NCI-H446 treated with DMSO at 0.1 percent for 48 hours (cell line): ENCODE data around the gene ACTR8.
"Not testable (repeated sequence)": the region's sequence is repeated elsewhere in the genome, so short reads cannot be mapped to it uniquely, and the experiment has no call there.

Experiments used
- DNase-seq: peaks from one replicate; lab custom pipeline; 2025; lab: John Stamatoyannopoulos, UW

ACTR8 gene, protein sequence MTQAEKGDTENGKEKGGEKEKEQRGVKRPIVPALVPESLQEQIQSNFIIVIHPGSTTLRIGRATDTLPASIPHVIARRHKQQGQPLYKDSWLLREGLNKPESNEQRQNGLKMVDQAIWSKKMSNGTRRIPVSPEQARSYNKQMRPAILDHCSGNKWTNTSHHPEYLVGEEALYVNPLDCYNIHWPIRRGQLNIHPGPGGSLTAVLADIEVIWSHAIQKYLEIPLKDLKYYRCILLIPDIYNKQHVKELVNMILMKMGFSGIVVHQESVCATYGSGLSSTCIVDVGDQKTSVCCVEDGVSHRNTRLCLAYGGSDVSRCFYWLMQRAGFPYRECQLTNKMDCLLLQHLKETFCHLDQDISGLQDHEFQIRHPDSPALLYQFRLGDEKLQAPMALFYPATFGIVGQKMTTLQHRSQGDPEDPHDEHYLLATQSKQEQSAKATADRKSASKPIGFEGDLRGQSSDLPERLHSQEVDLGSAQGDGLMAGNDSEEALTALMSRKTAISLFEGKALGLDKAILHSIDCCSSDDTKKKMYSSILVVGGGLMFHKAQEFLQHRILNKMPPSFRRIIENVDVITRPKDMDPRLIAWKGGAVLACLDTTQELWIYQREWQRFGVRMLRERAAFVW

DNA sequence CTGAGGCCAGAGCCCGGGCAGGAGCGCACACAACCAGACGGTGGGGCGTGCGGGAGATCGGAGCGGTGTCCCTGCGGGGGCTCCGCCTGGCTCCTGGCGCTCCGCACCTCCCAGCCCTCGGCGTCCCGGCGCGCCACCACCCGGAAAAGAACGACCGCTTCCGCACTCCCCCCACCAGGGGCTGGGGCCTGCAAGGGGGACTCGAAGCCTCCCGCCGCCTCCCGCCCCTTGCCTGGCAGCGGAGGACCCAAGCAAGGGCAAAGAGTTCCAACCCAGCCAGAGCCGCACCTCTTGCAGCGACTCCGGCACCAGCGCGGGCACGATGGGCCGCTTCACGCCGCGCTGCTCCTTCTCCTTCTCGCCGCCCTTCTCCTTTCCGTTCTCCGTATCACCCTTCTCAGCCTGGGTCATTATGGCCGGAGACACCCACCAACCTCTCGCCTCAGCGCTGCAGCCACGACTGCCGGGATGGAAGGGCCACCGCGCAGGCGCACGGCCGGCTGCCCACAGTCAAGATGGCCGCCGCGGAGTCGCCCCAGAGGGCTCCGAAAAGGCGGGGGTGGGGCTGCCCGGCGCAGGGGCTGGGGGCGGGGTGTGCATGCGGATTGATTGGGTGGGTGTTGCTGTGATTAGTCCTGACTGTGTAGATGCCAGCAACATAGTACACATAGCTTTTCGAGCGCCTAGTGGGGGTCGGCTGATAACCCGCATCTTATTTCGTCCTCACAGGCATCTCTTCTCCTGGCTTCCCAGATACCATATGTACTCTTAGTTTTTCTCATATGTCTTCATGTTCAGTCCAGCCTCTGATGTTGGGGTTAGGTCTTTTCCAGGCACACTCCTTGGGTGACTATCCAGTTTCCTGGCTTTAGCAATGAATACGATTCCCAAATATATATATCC is at the start of gene ACTR8:
TSS of gene ACTR8 (minus strand) at position 462 of the 903 bp plus-strand sequence. CDS start at position 411, 51 bp downstream.
- DNase-seq = peak; percentile 27

DNA sequence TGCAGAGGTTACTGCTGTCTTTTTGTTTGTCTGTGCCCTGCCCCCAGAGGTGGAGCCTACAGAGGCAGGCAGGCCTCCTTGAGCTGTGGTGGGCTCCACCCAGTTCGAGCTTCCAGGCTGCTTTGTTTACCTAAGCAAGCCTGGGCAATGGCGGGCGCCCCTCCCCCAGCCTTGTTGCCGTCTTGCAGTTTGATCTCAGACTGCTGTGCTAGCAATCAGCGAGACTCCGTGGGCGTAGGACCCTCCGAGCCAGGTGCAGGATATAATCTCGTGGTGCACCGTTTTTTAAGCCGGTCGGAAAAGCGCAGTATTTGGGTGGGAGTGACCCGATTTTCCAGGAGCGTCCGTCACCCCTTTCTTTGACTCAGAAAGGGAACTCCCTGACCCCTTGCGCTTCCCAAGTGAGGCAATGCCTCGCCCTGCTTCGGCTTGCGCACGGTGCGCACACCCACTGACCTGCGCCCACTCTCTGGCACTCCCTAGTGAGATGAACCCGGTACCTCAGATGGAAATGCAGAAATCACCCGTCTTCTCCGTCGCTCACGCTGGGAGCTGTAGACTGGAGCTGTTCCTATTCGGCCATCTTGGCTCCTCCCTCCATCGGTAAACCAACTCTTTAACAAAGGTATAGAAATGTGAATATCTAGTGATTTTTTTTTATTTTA is 45.4 kb upstream of the ACTR8 start:
- DNase-seq = not testable (repeated sequence)

DNA sequence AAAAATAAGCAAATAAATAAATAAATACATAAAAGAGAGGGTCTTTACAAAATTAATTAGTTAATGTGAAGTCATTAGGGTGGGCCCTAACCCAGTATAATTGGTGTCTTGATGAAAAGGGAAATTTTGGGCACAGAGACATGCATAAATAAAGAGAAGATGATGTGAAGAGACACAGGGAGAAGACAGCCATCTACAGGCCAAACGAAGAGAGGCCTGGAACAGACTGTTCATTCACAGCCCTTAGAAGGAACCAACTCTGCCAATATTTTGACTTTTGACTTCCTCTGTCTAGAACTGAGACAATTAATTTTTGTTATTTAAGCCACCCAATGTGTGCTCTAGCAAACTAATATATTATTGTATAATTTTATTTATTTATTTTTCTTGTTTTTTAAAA is 39.3 kb upstream of the ACTR8 start:
- no peak for DNase-seq

DNA sequence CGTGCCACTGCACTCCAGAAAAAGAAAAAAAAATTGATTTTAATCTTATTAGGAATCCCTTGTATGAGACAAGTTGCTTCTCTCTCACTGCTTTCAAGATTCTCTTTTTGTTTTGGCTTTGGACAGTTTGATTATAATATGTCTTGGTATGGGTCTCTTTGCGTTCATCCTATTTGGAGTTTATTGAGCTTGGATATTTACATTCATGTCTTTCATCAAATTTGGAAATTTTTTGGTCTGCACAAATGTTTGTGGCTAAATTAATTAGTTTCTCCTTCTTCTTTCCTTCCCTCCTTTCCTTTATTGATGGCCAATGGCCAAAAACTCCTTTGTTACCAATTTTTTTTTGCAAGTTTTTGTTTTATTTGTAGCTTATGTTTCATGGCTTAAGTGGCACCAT is 37.8 kb upstream of the ACTR8 start:
- DNase-seq = no peak

DNA sequence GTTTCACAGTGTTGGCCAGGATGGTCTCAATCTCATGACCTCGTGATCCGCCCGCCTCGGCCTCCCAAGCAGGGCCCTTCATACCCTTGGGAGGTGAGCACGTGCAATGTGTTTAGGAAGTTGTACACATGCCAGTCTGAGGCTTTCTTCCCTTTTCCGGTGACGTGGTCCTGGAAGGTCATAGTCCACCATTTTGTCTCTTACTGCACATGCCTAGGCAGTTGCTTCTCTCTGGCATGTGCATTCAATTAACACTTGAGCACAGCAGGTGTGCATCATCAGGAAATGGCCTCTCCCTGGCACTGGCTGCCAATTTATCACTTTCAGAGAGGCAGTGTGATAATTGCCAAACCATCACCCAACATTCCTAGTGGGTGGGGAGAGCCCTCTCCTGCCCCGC is 31.4 kb upstream of the ACTR8 start:
- no peak for DNase-seq

DNA sequence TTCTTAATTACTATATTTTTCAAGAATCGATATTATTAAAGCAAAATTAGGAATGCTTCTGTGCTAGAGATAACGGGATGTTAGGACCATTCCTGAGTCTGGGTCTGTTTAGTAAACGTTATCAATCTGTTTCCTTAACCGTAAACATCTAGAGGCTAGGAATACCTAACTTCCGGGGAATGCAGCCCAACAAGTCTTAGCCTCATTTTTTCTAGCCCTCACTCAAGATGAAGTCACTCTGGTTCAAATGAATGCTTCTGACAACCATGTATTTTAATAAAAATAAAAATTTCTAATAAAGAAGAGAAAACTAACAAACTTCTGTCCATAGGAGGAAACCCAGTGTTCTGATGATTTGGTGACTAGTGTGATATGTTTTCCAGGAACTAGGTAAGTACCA is 20.8 kb upstream of the ACTR8 start:
- no peak for DNase-seq

DNA sequence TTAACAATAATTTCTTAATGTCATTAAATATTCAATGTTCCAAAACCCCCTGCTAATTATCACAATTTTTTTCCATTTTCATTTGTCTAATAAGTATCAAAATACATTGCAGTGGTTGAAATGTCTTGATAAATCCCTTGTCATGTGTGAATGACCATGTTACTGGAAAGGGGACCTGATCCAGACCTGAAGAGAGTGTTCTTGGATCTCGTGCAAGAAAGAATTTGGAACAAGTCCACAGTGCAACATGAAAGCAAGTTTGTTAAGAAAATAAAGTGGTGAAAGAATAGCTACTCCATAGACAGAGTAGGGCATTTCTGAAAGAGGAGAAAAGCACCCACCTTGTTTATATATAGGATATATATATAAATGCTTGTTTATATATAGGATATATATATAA is 20.1 kb upstream of the ACTR8 start:
- DNase-seq = no peak

DNA sequence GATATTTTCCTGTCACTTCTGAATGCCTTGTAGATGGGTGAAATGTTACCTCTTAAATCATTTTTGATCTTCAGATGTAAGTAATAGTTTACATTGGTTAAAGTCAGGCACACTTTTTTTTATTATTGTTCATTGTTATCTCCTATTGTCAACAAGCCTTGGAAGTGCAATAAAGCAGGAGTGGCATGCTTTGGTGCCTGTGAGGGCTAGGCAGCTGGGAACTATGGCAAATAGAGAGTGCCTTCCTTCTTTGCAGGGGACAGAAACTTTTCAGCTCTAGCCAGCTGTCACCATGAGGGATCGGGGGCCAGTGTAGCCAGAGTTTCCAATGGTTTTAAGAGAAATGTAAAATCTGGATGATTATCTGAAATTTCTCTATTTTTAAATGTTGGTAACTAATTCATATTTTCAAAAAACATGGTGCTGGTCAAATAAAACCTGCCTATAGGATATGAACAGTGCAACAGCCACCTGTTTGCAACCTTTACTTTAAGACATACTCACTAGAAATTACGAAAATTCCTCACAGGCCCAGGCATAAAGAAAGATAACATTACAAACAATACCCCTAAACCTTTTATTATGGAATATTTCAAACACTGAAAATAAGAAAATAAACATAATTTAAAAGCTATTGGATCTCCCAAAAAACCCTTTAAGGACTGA is 18.8 kb upstream of the ACTR8 start:
- DNase-seq = no peak

DNA sequence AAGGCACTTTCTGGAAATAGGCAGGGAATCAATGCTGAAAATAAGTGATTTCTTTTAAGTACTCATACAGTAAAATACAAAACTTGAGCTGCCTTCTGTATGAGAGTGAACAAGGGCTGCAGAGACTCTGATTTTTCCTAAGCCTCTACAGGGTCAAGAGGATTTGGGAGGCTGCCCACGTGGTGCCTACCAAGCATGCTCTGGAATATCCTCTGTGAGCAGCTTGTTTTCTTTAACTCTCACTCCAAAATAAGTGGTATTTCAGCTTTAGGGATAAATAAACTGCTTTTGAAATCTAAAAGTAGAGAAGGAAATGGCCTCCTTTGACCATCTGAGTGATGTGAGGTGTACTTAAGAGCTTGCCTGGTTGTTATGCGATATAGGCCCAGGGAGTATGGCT is 17.8 kb upstream of the ACTR8 start:
- no peak for DNase-seq

DNA sequence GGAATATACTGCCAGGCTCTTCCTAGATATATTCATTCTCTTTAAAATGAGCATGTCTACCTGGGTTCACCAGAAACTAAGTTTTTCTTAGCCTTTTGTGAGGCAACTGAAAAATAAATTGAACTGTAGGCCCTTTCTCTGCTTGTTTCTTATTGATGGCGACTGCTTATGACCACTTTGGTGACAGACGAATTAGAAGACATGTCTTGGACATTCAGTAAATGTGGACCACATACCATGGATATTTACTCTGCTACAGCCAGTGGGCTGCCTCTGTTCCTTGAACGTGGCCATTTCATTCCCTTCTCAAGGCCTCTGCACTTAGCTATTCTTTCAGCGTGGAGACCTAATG is 10.3 kb upstream of the ACTR8 start:
- DNase-seq = no peak

DNA sequence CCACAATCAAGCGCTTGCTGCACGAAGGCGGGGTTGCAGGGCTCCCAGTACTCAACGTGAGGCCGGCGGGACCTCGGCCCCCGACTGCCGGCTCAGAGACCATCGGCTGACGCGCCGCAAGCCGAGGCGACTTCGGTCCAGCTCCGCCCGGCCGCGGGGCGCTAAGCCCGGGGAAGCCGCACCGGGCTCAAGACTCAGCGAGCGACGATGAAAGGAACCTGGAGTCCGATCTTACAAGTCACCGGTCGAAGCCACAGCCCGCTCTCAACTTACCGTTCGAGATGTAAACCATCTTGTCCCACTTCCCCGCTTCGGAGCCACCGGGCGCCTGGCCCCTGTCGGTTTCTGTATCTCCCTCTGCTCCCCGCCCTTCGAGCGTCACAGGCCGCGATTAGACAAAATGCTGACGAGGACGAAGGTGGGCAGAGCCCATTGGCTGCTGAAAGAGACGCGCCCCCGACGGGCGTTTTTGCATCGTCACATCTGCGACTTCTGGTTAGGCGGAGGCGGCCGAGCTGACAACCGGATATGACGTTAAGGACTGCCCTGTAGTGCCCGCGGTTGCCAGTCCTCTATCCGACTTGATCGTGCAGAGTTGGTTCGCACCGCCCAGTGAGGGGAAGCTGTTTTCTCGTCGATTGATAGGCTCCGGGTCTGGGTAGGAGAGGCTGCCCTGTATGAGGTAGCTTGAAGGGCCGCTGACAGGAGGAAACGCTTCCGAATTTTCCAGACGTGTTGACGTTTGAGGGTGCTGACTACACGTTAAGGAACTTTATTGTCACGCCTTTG is 9.7 kb upstream of the ACTR8 start, which contains the start of gene SELENOK:
TSS of gene SELENOK (minus strand) at position 363 of the 789 bp plus-strand sequence.
- DNase-seq = peak; percentile 95

DNA sequence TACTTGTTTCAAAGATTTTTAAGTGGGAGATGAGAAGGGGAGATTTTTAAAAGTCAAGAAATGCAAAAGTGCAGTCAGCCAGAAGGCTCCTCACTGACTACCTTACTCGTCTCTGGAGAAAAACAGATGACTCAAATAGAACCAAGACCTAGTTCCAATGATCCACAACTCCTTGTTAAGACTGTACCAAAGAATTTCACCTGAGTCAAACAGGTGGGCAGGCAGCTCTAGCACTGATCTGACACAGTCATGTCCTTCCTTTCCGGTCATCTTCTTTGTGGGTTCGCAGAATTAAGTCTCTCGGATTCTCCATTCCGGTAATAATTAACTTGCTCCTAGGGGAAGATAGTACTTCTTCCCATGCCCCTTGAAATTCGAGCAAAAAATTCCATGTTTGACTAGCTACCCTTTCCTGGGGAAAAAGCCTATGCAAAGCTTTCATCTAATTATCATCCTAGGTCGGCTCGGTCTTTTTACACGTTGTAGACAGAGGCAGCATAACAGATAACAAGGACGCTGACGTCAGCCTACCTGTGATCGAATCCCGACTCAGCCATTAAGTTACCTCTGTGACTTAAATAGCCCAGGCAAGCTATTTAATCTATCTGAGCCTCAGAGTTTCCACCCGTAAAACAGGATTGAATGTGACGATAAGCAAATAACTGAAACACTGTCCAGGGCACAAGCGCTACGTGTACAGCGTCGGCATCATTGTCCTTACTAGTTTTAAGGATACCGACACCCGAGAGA is 8.9 kb upstream of the ACTR8 start:
- no peak for DNase-seq

DNA sequence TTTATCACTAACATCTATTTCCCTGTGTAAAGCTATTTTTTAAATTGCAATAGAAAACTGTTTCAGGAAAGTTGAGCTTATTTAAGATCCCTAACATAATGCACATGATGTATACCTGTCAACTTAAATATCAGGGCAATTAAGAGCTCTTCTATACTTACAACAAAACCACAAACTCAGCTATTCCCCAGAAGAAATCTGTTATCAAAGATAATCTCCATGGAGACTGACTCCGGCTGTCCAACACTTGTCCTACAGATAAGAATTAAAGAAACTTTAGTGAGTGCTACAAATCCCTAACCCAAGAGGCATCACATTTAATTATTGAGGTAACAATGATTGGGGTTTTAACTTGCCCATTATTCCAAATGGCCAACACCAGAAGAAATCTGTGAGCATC is 6.3 kb upstream of the ACTR8 start:
- DNase-seq = no peak

DNA sequence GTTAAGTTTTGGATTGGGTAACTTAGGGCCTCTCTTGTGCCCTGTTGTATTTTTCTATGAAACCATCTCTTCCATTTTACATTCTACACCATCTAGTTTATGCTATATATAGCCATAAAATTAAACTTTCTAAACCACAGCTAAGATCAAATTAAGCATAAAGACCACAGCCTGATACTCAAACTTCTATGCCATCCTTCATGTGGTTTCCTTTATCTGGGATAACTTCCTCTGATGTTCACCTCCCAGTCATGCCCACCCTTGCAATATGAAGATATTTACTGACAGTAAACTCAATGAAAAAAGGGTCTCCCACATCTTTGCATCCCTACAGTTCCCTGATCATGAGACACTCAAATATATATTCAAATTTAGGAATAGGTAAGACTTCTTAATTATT is 5.5 kb upstream of the ACTR8 start:
- no peak for DNase-seq

DNA sequence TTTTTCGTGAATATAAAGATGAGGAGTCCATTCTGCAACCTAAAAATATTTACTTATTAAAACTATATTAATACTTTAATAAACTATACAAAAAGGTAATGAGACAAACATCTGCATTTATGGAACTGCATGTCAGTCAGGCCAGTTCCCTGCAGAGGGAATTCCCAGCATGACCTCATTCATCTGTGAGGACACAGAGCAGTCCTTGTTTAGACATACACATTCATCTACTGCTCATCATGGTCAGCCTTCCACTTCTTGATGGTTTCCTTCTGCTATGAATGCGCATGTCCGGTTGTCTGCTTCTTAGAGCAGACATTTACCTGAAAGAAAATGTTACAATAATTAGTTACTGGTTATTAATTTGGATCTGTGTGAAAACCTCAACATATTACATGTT is 3.3 kb upstream of the ACTR8 start:
- DNase-seq = no peak

DNA sequence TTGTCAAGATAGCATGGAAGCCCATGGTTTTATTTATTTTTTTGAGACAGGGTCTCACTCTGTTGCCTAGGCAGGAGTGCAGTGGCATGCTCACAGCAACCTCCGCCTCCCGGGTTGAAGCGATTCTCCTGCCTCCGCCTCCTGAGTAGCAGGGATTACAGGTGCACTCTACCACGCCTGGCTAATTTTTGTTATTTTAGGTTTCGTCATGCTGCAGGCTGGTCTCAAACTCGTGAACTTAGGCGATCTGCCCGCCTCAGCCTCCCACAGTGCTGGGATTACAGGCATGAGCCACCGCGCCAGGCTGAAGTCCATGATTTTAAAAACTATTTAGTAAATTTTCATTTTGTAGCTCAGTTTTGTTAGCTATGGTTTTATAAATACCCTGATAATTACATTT is 2.7 kb upstream of the ACTR8 start:
- no peak for DNase-seq

DNA sequence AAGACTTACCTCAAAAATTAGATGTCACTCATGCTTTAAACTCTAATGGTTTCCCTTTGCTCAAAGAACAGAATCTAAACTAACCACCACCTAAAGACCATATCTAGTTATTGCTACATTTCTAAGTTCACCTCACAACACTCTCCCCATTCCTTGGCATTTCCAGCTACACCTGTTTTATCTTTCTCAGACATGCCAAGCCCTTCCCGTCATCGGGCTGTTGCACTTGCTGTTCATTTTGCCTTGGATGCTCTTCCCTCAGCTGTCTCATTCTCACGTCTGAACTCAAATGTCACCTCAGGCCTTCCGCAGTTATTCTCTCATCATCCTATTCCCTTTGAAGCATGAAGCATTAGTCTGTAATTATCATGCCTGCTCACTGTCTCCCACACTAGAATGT is 1.1 kb upstream of the ACTR8 start:
- DNase-seq = no peak

DNA sequence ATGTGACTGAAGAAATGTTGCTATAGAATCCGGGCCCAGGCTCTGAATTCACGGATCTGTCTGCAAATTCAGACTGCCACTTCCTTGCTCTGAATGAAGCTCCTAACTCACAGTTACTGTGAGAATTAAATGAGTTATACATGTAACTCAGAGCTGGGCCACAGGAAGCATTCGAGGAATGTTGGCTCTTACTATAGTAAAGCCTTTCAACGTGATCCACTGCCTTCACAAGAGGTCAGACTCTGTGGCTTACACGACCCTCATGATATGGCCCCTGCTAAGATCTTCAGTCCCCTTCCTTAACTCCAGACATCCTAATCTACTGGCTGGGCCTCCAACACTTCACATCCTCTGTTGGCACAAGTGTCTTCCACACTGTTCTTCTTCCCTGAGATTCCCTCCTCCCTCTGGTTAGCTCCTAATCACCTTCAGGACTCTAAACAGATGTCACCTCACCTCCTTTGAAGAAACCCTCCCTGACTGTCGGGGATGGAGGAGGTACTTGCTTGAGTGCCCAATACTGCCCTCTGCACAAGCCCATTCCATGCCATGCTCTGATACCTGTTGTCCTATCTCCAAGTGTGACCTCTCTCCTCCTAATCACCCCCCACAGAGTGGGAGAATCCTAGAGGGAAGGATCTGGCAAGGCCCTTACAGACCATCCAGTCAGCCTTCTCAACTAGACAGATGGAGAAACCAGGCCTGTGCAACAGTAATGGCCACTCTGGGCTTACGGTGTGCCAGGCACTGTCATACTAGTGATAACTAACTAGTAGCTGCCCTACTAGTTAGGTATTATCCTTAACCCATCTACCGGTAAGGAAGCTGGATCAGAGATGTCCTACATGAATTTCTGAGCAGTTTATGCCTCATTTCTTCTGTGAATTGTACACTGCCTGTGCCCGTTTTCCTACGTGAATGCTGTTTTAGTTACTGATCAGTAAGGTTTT is 1.3 kb downstream of the ACTR8 start:
- DNase-seq = no peak
